HG03521 (cell line): Measurements from ENCODE around the gene NSUN6.

Source experiments
- ATAC-seq: cut with Tn5 transposase; IDR thresholded peaks from one replicate; pipeline ENCODE4 v1.9.1; 2021; ENCODE audit warnings: mild to moderate bottlenecking, moderate library complexity; ENCODE audit not compliant: unreplicated experiment

The NSUN6 gene

DNA sequence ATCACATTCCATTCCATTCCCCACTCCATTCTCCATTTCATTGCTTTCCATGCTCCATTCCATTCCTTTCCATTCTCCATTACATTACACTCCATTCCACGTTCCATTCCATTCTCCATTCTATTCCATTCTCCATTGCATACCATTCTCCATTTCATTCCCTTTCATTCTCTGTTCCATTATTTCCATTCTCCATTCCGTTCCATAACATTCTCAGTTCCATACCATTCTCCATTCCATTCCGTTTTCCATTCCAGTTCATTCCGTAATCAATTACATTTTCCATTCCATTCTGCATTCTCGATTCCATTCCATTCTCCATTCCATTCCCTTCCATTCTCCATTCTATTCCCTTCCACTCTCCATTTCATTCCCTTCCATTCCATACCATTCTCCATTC, 86.4 kb downstream of the NSUN6 start:
- ATAC-seq = no peak

DNA sequence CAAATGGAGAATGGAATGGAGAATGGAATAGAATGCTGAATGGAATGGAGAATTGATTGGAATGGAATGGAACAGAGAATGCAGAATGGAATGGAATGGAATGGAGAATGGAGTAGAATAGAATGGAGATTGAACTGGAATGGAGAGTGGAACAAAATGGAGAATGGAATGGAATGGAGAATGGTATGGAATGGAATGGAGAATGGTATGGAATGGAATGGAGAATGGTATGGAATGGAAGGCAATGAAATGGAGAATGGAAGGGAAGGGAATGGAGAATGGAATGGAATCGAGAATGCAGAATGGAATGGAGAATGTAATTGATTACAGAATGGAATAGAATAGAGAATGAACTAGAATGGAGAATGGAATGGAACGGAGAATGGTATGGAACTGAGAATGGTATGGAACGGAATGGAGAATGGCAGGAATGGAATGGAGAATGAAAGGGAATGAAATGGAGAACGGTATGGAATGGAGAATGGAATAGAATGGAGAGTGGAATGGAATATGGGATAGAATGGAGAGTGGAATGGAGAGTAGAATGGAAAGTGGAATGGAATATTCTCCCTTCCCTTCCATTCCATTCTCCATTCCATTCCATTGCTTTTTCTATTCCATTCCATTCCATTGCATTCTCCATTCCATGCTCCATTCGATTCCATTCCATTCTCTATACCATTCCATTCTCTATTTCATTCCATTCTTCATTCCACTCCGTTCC, 88.2 kb downstream of the NSUN6 start:
- ATAC-seq = no peak

DNA sequence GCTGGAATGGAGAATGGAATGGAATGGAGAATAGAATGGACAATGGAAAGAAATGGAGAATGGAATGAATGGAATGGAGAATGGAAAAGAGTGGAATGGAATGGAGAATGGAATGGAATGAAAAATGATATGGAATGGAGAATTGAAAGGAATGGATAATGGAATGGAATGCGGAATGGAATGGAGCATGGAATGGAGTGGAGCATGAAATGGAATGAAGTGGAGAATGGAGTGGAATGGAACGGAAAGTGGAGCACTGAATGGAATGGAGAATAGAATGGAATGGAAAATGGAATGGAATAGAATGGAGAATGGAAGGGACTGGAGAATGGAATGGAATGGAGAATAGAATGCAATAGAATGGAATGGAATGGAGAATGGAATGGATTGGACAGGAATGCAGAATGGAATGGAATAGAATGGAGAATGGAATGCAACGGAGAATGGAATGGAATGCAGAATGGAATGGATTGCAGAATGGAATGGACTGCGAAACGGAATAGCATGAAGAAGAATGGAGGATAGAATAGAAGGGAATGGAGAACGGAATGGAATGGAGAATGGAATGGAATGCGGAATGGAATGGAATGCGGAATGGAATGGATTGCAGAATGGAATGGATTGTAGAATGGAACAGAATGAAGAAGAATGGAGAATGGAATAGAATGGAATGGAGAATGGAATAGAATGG, 89.4 kb downstream of the NSUN6 start:
- ATAC-seq = no peak

DNA sequence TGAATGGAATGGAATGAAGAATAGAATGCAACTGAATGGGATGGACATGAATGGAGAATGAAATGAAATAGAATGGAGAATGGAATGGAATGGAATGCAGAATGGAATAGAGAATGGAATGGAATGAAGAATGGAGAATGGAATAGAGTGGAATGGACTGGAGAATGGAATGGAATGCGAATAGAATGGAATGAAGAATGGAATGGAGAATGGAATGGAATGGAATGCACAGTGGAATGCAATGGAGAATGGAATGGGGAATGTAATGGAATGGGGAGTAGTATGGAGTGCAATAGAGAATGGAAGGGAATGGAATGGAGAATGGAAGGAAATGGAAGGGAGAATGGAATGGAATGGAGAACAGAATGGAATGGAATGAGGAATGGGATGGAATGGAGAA, 93.4 kb downstream of the NSUN6 start:
- ATAC-seq = no peak

DNA sequence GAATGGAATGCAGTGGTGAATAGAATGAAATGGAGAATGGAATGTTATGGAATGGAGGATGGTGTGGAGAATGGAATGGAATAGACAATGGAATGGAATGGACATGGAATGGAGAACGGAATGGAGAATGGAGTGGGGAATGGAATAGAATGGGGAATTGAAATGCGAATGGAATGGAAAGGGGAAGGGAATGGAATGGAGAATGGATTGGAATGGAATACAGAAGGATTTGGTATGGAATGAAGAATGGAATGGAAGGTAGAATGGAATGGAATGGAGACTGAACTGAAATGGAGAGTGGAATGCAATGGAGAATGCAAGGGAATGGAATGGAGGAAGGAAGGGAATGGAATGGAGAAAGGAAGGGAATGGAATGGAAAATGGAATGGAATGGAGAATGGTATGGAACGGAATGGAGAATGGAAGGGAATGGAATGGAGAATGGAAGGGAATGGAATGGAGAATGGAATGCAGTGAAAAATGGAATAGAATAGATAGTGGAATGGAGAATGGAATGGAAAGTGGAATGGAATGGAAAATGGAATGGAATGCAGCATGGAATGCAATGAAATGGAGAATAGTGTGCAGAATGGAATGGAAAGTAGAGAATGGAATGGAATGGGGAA, 94.8 kb downstream of the NSUN6 start:
- no peak for ATAC-seq

DNA sequence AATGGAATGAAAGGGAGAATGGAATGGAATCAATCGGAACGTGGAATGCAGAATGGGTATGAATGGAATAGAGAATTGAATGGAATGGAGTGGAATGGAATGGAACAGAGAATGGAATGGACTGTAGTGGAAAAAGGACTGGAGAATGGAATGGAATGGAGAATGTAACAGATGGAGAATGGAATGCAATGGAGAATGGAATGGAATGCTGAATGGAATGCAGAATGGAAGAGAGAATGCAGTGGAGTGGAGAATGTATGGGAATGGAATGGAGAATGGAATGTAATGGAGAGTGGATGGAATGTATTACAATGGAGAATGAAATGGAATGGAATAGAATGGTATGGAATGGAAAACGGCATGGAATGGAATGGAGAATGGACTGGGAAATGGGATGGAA, 96.9 kb downstream of the NSUN6 start:
- ATAC-seq = no peak

DNA sequence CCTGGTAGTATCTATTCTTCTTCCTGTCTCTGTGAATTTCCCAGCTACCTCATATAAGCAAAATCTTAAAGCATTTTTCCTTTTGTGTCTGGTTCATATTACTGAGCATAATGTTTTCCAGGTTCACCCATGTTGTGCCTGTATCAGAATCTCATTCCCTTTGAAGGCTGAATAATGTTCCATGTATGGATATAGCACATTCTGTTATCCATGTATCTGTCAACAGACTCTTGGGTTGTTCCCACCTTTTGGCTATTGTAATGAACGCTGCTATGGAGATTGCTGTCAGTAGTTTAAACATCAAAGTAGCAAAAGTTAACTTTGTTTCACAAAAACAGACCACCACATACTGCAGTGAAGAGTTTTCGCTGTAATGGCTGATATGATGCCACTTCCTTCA, 99.9 kb downstream of the NSUN6 start:
- no peak for ATAC-seq

DNA sequence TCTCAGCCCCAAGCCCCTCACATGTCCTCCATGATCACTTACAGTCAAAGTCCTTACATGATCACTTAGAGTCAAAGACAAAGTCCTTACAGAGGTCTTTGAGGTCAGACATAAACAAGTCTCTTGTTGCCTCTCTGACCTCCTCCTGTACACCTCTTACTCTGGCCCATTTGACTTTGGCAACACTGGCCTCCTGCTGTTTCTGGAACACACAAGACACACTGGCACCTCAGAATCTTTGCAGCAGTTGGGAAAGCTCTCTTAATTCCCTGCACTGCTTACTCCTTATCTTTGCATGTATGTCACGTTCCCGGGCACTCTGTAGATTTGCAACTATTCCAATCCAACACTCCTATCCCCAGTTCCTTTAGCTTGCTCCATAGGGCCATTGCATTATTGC, 102.3 kb downstream of the NSUN6 start:
- ATAC-seq = no peak

DNA sequence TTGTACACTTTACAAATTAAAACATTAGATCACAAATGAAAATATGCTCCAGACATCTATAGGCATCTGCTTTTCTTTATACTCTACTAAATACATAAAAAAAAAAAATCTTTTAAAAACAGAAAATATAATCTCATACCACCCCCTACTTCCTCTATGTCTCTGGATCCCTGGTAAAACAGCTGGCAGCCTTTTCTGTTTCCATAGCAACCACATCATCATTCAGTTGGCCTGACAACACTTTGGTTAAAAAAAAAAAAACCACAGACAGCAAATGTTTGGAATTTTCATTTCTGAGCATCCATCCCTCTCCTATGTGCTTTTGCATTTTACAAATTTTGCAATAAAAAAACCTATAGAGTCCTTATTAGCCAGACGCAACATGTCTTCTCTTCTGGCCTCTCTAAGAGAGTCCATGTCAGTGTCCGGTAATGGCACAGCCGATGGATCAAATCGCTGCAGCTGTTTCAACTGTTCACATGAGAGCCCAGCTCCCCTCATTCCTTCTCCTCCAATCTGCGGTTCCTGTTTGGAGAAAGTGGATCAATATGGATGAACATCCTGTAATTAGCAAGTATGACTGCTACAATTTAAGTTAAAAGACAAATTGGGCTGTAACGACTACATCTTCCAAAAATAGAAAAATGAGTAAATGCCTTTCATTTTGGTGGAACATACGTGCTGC, 105.6 kb downstream of the NSUN6 start:
- ATAC-seq = no peak

DNA sequence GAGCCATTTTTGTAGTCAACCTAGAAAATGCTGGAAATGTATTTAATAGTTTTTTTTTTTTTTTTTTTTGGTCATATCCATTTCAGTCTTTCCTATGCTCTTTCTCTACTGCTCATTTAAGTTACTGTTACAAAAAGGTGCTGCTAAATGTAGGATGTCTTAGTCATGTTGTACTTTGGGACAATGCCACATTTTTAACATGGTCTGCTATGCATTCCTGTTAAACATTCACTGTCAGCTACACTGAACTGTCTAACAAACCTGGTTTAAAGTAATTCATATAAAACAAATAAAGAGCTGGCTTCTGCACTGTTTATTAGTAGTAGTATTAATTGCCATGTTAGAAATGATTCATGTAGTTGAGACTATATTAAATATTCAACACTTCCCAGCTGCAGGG, 108.6 kb downstream of the NSUN6 start:
- ATAC-seq = no peak

DNA sequence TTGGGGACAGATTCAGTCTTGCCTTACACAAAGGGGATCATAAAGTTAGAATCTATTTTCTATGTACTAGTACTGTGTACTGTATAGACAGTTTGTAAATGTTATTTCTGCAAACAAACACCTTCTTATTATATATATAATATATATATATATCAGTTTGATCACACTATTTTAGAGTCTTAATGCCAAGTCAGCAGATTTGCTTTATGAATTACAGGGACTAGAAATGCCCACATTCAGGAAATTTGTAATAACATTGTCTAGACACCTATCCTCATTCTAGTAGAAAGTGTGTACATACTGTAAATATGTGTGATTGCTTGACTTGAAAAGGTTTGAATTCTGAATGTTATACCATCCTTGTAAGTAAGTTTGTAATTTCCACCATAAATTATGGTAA, 111.2 kb downstream of the NSUN6 start:
- no peak for ATAC-seq

DNA sequence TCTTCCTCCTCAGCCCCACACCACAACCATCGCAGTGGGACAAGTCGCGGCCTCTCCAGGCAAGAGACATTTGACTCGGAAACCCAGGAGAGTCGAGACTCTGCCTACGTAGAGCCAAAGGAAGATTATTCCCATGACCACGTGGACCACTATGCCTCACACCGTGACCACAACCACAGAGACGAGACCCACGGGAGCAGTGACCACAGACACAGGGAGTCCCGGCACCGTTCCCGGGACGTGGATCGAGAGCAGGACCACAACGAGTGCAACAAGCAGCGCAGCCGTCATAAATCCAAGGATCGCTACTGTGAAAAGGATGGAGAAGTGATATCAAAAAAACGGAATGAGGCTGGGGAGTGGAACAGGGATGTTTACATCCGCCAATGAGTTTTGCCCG, 112.1 kb downstream of the NSUN6 start:
- no peak for ATAC-seq

DNA sequence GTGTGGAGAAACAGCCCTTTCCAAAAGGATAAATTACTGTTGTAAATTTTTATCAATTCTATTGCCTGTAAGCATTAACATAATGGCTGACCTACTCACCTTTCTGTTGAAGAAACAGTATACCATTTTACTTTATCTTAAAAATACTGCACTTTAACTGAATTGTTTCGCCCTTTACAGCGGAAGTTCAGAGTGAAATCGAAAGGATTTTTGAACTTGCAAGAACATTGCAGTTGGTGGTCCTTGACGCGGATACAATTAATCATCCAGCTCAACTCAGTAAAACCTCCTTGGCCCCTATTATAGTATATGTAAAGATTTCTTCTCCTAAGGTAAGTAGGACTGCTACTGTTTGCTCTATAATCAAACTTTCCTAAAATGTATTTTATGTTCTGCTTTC, 117.5 kb downstream of the NSUN6 start:
- no peak for ATAC-seq

DNA sequence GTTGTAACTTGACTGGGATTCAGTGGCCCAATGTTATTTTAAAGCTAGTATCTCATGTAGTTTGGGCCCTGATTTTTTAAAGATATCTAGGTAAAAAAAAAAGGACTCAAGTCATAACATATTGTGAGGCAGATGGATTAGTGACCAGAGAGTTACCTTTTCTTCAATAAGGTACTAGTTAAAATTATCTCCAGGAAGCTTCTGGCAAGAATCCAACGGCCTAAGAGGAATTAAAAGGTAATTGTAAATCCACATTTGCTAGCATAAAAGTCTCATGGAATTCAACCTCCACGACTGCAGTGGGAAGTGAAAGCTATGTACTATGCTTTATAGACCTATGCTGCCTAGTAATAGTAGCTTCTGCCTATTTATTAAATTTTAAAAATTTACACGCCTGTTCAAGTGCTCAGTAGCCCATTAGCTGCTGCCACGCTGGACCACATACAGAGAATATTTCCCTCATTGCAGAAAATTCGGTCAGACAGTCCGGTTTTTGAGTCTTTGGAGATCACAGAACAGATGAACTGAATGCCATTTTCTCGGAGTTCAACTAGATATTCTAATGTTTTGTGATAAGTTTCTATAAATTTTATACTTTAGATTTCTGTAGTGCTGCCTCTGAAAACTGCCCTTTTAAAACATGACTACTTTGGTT, 118.4 kb downstream of the NSUN6 start:
- ATAC-seq = no peak

DNA sequence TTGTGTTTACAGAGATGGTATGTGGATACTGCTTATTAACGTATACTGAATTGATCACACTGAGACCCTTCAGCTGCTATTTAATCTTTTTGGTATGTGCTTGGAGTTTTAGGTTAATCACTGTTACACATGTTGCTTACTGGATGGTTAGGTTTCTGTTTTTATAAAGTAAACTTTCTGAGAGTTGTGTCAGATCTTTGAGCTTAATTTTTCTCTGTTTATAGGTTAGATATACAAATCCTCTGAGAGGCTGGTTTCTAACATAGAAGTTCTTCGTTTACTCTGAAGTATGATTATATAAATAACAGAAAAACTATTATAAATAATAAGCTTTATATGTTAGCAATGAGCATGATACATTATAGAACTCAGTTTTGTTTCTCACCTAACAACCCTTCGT, 123.1 kb downstream of the NSUN6 start:
- no peak for ATAC-seq

DNA sequence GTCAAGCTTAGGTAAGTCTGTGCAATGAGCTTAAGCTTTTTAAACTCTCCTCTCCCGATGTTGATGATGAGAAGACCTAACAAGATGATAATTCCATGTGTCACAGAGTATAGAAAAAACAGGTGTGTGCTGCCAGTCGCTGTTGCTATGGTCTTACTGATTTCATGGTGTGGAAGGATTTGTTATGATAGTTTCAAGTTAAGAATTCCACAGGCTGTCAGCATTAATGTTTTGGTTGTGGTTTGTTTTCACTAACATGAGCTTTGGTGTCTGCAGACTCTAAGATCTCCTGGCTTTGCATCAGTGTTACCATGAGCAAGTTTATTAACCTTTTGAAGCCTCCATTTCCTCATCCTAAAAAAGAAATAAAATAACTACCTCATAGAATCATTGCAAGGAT, 123.7 kb downstream of the NSUN6 start:
- no peak for ATAC-seq

DNA sequence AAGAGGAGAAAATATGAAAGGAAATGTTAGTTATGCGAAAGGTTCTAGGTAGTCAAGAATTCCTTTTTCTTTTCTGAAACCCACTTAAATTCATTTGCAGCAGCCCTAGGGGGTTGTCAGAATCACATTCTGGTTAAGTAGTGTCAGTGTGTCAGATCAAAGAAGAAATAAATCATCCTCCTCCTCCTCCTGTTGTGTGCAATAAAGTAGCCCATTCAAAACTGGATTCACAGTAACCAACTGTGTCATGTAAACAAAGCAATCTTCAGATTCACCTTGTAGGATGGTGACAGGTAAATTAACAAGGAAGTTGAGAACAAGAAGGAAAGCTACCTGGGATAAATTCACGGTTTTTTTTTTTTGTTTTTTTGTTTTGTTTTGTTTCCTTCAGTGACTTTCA, 127.5 kb downstream of the NSUN6 start:
- no peak for ATAC-seq

DNA sequence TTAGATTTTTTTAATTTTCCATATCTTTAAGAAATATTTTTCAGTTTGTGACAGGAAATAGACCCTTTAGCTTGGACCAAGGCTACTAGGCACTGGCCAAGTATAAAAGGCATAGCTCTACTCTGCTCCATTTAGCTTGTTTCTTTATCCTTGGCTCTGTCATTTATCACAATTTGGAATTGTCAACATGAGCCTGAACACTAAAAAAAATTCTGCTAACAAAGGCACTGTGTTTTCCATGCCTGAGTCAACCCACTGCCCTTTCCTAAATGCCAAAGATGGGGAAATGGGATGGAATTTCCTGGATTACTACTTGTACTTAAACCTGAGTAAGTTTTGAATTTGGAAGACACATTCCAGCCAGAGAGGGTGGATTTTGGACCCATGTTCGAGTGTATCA, 128.4 kb downstream of the NSUN6 start:
- ATAC-seq = no peak

DNA sequence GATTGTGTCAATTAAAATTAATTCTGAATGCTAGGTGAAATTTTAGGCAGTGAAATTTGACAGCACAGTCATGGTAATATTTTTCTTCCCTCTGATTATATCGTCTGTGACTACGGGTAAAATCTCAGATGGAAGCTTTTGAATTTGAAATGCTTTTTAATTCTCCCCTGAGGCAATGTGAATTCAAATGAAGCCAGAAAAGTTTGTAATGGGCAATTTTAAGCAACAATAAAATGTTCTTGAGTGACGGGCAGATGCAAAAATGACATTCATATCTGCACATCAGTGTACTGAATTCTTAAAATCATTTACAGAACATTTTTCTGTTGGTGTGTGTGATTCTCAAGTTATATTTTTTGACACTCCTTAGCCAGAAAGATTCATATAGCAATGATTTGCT, 134.5 kb downstream of the NSUN6 start:
- no peak for ATAC-seq

DNA sequence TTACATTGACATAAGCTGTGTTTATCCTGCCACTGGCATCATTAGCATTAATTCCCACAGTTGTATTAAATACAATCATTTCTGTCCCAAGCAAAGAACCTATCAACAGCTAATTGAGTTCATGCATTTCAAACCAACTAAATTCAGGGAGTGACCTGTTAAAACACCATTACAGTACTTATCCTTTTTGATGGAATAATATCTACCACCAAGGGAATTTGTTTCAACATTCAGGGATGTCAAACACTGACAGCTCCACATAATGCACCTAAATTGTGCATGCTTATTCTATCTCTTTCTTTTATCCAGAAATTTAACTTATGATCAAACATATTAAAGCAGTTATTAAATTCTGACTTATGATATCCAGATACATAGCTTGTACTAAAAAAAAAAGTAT, 136.8 kb downstream of the NSUN6 start:
- no peak for ATAC-seq

DNA sequence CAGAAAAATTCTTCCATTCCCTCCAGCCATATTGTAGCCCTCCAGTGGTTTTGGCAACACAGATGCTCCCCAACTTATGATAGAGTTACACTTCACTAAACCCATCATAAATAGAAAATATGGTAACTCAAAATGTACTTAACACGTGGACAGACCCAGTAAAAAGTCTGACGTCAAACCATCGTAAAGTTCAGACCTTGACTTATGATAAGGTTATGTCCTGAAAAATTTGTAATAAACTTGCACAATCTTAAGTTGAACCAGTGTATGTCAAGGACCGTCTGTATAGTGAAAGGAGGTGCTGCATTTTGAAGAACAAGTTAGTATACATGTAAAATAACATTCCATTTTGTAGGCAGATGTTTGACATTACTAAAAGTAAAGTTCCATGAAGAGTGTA, 142.8 kb downstream of the NSUN6 start:
- no peak for ATAC-seq
